Measurements from ENCODE around the gene PLCD3. TPM values are rescaled to one million over a fixed set of nuclear protein-coding genes. Genes with fewer than 3 reads are reported as not detected.

Gene PLCD3
- total RNA-seq, 1 experiment from 2014 or later = 35.1 TPM

DNA sequence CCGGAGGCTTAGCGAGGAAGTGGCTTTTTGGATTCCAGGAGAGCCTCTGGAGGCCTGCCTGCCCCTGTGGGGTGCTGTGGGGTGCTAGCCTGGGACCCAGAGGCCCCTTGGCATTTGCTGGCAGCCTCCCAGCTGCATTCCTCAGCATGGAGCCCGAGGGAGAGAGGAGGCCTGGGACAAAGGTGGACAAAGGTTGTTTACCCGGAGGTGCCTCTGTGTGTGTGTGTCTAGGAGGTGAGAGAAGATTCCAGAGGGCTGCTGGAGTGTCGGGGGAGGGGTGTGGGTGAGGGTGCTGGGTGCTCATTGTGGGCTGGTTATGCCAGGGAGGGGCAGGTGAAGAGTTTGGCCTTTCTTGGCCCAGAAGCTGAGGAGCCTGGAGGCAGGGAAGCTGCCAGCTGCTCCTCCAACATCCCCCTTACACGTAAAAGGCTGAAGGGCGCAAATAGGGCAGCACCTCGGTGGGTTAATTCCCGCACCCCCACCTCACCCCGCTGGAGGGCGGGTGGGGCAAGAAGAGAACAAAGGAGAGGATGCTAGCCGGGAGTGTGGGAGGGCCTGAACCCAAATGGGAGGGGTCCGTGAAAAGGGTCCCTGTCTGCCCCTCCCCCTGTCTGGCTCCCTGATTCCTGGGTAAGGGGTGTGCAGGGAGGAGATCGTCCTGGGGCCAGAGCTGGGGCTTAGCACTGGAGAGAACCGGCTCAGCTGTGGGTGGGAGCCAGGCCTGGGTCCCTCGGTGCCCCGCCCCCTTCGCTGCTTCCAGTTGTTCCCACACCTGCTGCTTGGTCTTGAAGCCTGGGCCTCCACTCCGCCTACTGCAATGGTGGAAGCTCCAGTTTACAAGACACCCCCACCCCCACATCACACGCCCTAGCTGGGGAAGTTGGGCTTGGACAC, 39.3 kb upstream of the PLCD3 start:
- Histone ChIP-seq H3K27me3 (ENCODE audit: low read length) (no peaks in the 10 kb centered on the region), H3K27ac (ENCODE audit: low read length) (peak overlapping the region; percentile 95), H3K4me3 (ENCODE audit: low read length) (peak overlapping the region; percentile 24; the same call in 1 of the 2 replicates), H3K9me3 (ENCODE audit: low read length) (no peaks in the 10 kb centered on the region), H3K9me2 (replicated peaks; ENCODE audit: low read length) (no peaks in the 10 kb centered on the region), H3K4me1 (ENCODE audit: insufficient read depth, low read length) (peaks cover 57% of the 10 kb centered on the region), H2AFZ (ENCODE audit: low read length) (peak overlapping the region; percentile 72), H3K9ac (ENCODE audit: low read length) (peak overlapping the region; percentile 74), H3K36me3 (ENCODE audit: low read depth, low read length) (0 out of 2 replicates have a peak, but pooled peaks cover 6% of the 10 kb centered on the region), H3K4me2 (ENCODE audit: low read length) (peak overlapping the region; percentile 79), H3F3A (ENCODE audit: low read length, unreplicated experiment) (peaks cover 25% of the 10 kb centered on the region), H3K79me2 (ENCODE audit: low read length) (no peaks in the 10 kb centered on the region), H4K20me1 (ENCODE audit: low read length) (no peaks in the 10 kb centered on the region)
- peak; percentile 93 for DNase-seq
- intact Hi-C loops (cut with micrococcal nuclease) = loop anchor here (1.0 kb wide), 3 partner anchors 10 to 24 kb away; partner anchors contain the start of gene HEXIM2
- peak; percentile 45 for ATAC-seq
- BruUV-seq (replicated peaks) = no TSS peak
- ChIA-PET CTCF (interaction anchor here (0.5 to 3.3 kb wide), 6 partner anchors 10 to 107 kb away, joined by 3 to 57 read pairs (median 8); partner anchors contain the start of genes ACBD4, HEXIM1 and HEXIM2), POLR2A (ENCODE audit: unreplicated experiment) (interaction anchor here (0.5 to 1.8 kb wide), 6 partner anchors 10 to 77 kb away, joined by 3 to 14 read pairs (median 8); partner anchors contain the start of genes HEXIM1 and HEXIM2)
- TF ChIP-seq EZH2 (IDR thresholded peaks at IDR 0.05; ENCODE audit: low read length, unreplicated experiment) (no peak), EZH2phosphoT487 (IDR thresholded peaks at IDR 0.05; ENCODE audit: borderline replicate concordance, low read length) (no peak)
- TF ChIP-seq, protein P1, sequence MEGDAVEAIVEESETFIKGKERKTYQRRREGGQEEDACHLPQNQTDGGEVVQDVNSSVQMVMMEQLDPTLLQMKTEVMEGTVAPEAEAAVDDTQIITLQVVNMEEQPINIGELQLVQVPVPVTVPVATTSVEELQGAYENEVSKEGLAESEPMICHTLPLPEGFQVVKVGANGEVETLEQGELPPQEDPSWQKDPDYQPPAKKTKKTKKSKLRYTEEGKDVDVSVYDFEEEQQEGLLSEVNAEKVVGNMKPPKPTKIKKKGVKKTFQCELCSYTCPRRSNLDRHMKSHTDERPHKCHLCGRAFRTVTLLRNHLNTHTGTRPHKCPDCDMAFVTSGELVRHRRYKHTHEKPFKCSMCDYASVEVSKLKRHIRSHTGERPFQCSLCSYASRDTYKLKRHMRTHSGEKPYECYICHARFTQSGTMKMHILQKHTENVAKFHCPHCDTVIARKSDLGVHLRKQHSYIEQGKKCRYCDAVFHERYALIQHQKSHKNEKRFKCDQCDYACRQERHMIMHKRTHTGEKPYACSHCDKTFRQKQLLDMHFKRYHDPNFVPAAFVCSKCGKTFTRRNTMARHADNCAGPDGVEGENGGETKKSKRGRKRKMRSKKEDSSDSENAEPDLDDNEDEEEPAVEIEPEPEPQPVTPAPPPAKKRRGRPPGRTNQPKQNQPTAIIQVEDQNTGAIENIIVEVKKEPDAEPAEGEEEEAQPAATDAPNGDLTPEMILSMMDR (conservative IDR thresholded peaks at IDR 0.05; ENCODE audit: low read depth, low read length) = no peak

DNA sequence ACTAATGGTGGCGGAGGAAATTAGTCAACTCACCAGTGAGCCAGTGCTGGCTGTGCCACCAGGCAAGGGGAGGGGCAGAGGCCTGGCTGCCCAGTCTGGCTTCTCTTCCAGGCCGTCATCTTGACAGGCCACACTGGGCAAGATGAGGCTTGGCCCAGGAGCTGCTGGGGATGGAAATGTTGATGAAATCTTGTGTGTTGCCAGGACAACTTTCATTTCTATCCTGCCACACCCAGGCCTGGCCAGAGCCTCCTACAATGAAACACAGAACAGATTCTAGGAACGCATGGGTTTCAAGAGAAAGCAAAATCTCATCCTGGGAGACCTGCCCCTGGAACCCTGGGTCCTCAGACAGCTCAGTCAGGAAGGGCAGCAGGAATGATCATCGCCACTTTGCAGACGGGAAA, 38.6 kb upstream of the PLCD3 start:
- Histone ChIP-seq H3K79me2 (ENCODE audit: low read length) (no peaks in the 10 kb centered on the region), H3K9me3 (ENCODE audit: low read length) (no peaks in the 10 kb centered on the region), H4K20me1 (ENCODE audit: low read length) (no peaks in the 10 kb centered on the region), H3K4me2 (ENCODE audit: low read length) (peak overlapping the region; percentile 79), H3K4me3 (ENCODE audit: low read length) (peak overlapping the region; percentile 24; the same call in 1 of the 2 replicates), H3F3A (ENCODE audit: low read length, unreplicated experiment) (peaks cover 19% of the 10 kb centered on the region), H2AFZ (ENCODE audit: low read length) (peak overlapping the region; percentile 72), H3K9ac (ENCODE audit: low read length) (peak overlapping the region; percentile 74), H3K9me2 (replicated peaks; ENCODE audit: low read length) (no peaks in the 10 kb centered on the region), H3K36me3 (ENCODE audit: low read depth, low read length) (0 out of 2 replicates have a peak, but pooled peaks cover 6% of the 10 kb centered on the region), H3K27me3 (ENCODE audit: low read length) (no peaks in the 10 kb centered on the region), H3K27ac (ENCODE audit: low read length) (peak overlapping the region; percentile 95), H3K4me1 (ENCODE audit: insufficient read depth, low read length) (peaks cover 50% of the 10 kb centered on the region)
- TF ChIP-seq, protein P1 (conservative IDR thresholded peaks at IDR 0.05; ENCODE audit: low read depth, low read length) = no peak
- TF ChIP-seq EZH2 (IDR thresholded peaks at IDR 0.05; ENCODE audit: low read length, unreplicated experiment) = no peak
- no peak for TF ChIP-seq EZH2phosphoT487 (IDR thresholded peaks at IDR 0.05; ENCODE audit: borderline replicate concordance, low read length)
- ATAC-seq (peak; percentile 51), DNase-seq (peak; percentile 88)
- ChIA-PET CTCF (interaction anchor here (0.5 to 3.3 kb wide), 5 partner anchors 10 to 108 kb away, joined by 3 to 57 read pairs (median 7); partner anchors contain the start of genes ACBD4, HEXIM1 and HEXIM2), POLR2A (ENCODE audit: unreplicated experiment) (interaction anchor here (0.5 to 1.3 kb wide), 4 partner anchors 10 to 77 kb away, joined by 3 to 8 read pairs (median 6); partner anchors contain the start of genes HEXIM1 and HEXIM2)
- TSS peak; percentile 45 for BruUV-seq (replicated peaks)
- intact Hi-C loops (cut with micrococcal nuclease) = loop anchor here (1.0 kb wide), 2 partner anchors 10 to 19 kb away; partner anchors contain the start of gene HEXIM2

Measured in PC-3 (cell line).